Measurements from ENCODE around the gene SLC22A7.
"Not testable (repeated sequence)": the region's sequence is repeated elsewhere in the genome, so short reads cannot be mapped to it uniquely, and the experiment has no call there.

DNA sequence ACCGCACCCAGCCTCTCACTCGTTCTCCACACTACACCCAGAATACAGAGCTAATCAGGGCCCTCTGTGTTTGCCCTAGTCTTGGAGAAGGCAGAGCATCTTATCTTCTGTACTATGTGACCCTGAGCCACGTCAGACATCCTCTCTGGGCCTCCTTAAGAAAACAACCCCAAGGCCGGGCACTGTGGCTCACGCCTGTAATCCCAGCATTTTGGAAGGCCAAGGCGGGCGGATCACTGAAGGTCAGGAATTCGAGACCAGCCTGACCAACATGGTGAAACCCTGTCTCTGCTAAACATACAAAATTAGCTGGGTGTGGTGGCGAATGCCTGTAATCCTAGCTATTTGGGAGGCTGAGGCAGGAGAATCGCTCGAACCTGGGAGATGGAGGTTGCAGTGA, 4.9 kb downstream of the SLC22A7 start:
- TF ChIP-seq YY1 (tag by site-specific recombination; IDR thresholded peaks at IDR 0.05); ZNF837 (tag by site-specific recombination; IDR thresholded peaks at IDR 0.05); ZSCAN5A (tag by site-specific recombination; IDR thresholded peaks at IDR 0.05); ZXDB (tag by site-specific recombination; IDR thresholded peaks at IDR 0.05); KLF8 (tag by site-specific recombination; IDR thresholded peaks at IDR 0.05); ZNF311 (tag by site-specific recombination; IDR thresholded peaks at IDR 0.05; ENCODE audit: borderline replicate concordance): not testable (repeated sequence)
- TF ChIP-seq, protein P1, sequence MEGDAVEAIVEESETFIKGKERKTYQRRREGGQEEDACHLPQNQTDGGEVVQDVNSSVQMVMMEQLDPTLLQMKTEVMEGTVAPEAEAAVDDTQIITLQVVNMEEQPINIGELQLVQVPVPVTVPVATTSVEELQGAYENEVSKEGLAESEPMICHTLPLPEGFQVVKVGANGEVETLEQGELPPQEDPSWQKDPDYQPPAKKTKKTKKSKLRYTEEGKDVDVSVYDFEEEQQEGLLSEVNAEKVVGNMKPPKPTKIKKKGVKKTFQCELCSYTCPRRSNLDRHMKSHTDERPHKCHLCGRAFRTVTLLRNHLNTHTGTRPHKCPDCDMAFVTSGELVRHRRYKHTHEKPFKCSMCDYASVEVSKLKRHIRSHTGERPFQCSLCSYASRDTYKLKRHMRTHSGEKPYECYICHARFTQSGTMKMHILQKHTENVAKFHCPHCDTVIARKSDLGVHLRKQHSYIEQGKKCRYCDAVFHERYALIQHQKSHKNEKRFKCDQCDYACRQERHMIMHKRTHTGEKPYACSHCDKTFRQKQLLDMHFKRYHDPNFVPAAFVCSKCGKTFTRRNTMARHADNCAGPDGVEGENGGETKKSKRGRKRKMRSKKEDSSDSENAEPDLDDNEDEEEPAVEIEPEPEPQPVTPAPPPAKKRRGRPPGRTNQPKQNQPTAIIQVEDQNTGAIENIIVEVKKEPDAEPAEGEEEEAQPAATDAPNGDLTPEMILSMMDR (tag by site-specific recombination; IDR thresholded peaks at IDR 0.05), result not testable (repeated sequence)
- TF ChIP-seq, protein P2, sequence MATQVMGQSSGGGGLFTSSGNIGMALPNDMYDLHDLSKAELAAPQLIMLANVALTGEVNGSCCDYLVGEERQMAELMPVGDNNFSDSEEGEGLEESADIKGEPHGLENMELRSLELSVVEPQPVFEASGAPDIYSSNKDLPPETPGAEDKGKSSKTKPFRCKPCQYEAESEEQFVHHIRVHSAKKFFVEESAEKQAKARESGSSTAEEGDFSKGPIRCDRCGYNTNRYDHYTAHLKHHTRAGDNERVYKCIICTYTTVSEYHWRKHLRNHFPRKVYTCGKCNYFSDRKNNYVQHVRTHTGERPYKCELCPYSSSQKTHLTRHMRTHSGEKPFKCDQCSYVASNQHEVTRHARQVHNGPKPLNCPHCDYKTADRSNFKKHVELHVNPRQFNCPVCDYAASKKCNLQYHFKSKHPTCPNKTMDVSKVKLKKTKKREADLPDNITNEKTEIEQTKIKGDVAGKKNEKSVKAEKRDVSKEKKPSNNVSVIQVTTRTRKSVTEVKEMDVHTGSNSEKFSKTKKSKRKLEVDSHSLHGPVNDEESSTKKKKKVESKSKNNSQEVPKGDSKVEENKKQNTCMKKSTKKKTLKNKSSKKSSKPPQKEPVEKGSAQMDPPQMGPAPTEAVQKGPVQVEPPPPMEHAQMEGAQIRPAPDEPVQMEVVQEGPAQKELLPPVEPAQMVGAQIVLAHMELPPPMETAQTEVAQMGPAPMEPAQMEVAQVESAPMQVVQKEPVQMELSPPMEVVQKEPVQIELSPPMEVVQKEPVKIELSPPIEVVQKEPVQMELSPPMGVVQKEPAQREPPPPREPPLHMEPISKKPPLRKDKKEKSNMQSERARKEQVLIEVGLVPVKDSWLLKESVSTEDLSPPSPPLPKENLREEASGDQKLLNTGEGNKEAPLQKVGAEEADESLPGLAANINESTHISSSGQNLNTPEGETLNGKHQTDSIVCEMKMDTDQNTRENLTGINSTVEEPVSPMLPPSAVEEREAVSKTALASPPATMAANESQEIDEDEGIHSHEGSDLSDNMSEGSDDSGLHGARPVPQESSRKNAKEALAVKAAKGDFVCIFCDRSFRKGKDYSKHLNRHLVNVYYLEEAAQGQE (tag by site-specific recombination; IDR thresholded peaks at IDR 0.05), result not testable (repeated sequence)
- TF ChIP-seq, protein P3, sequence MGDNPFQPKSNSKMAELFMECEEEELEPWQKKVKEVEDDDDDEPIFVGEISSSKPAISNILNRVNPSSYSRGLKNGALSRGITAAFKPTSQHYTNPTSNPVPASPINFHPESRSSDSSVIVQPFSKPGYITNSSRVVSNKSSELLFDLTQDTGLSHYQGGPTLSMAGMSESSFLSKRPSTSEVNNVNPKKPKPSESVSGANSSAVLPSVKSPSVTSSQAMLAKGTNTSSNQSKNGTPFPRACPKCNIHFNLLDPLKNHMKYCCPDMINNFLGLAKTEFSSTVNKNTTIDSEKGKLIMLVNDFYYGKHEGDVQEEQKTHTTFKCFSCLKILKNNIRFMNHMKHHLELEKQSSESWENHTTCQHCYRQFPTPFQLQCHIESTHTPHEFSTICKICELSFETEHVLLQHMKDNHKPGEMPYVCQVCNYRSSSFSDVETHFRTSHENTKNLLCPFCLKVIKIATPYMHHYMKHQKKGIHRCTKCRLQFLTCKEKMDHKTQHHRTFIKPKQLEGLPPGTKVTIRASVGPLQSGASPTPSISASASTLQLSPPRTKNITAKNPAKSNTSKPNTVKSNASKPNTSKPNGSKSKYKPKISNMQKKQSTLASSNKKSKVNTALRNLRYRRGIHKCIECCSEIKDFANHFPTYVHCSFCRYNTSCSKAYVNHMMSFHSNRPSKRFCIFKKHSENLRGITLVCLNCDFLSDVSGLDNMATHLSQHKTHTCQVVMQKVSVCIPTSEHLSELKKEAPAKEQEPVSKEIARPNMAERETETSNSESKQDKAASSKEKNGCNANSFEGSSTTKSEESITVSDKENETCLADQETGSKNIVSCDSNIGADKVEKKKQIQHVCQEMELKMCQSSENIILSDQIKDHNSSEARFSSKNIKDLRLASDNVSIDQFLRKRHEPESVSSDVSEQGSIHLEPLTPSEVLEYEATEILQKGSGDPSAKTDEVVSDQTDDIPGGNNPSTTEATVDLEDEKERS (tag by site-specific recombination; IDR thresholded peaks at IDR 0.05), result not testable (repeated sequence)

Measured in HEK293 (cell line).